GM12878 (cell line): ENCODE data around the gene BRSK2. TPM values are rescaled to one million over a fixed set of nuclear protein-coding genes. Genes with fewer than 3 reads are reported as not detected.

Source experiments
- ATAC-seq: fragments of 200-7000 bp; cut with Tn5 transposase; 3 replicates; pipeline ENCODE4 v1.9.1; 2020; ENCODE audit warnings: mild to moderate bottlenecking, moderate library complexity
- BruUV-seq: library from RNA; stranded (reverse); fragments of 400-500 nt; replicated peaks from 2 replicates; lab custom pipeline; 2021; lab: Mats Ljungman, UMichigan
- CTCF ChIA-PET: fragments of 300-600 bp; sonication (Branson Sonifier 250); formaldehyde crosslinking; extraction: SDS; loops from one replicate; lab custom pipeline; 2021; ENCODE audit warnings: inconsistent platforms; lab: Yijun Ruan, JAX
- POLR2A ChIA-PET: fragments of 350-600 bp; formaldehyde crosslinking; extraction: SDS; loops from one replicate; lab custom pipeline; 2021; ENCODE audit warnings: inconsistent platforms; lab: Charles Lee
- RAD21 ChIA-PET: fragments of 300-600 bp; sonication (Branson Sonifier 250); formaldehyde crosslinking; loops from one replicate; lab custom pipeline; 2023; ENCODE audit warnings: antibody characterized with exemption; ENCODE audit not compliant: unreplicated experiment; lab: Charles Lee
- SMC1A ChIA-PET: fragments of 300-600 bp; sonication (Branson Sonifier 250); formaldehyde crosslinking; loops from one replicate; lab custom pipeline; 2023; ENCODE audit not compliant: unreplicated experiment, uncharacterized antibody; lab: Charles Lee
- DNase-seq: peaks from one replicate; pipeline ENCODE4 v3.0.0-alpha.2; 2011; ENCODE audit warnings: low read depth, low spot score
- FAIRE-seq: peaks from 3 replicates; lab custom pipeline; 2011; peaks lifted over from hg19 to GRCh38; lab: Jason Lieb, UNC
- H2AFZ ChIP-seq: 2 replicates; pipeline ENCODE4 v1.6.0; 2011; ENCODE audit warnings: low read depth, low read length, control low read depth; ENCODE audit not compliant: control insufficient read depth
- H3K27ac ChIP-seq: 2 replicates; pipeline ENCODE4 v1.5.1; 2011; ENCODE audit warnings: control low read depth; ENCODE audit not compliant: control insufficient read depth, insufficient read depth
- H3K27me3 ChIP-seq, 2 experiments: replicated peaks in 1 of 2; 2 replicates each; pipeline versions ENCODE4 v1.6.0 to v1.6.1; 2011; ENCODE audit warnings: low read length in 1 of 2; ENCODE audit not compliant: control insufficient read depth in 2 of 2, insufficient read depth in 2 of 2
- H3K36me3 ChIP-seq, 2 experiments: 2 replicates each; pipeline ENCODE4 v1.5.1; 2011; ENCODE audit warnings: low read length in 1 of 2; ENCODE audit not compliant: control insufficient read depth in 2 of 2, insufficient read depth in 2 of 2
- H3K4me1 ChIP-seq: 2 replicates; pipeline ENCODE4 v1.6.1; 2011; ENCODE audit warnings: mild to moderate bottlenecking, low read length, moderate library complexity, mixed read lengths; ENCODE audit not compliant: control insufficient read depth, insufficient read depth
- H3K4me2 ChIP-seq: 2 replicates; pipeline ENCODE4 v1.6.0; 2011; ENCODE audit warnings: control low read depth; ENCODE audit not compliant: control insufficient read depth, insufficient read depth
- H3K4me3 ChIP-seq: fragments of 200-600 bp; sonication (generic); 2 replicates; pipeline ENCODE4 v1.5.1; 2016
- H3K79me2 ChIP-seq: 2 replicates; pipeline ENCODE4 v1.6.0; 2011; ENCODE audit warnings: low read length; ENCODE audit not compliant: control insufficient read depth, insufficient read depth
- H3K9ac ChIP-seq: 2 replicates; pipeline ENCODE4 v1.8.0; 2011; ENCODE audit warnings: low read length, control low read depth, mixed read lengths; ENCODE audit not compliant: control insufficient read depth, insufficient read depth
- H3K9me3 ChIP-seq: replicated peaks from 3 replicates; pipeline ENCODE4 v1.5.1; 2011; ENCODE audit warnings: mild to moderate bottlenecking, low read length; ENCODE audit not compliant: control insufficient read depth, insufficient read depth
- H4K20me1 ChIP-seq: 2 replicates; pipeline ENCODE4 v1.6.0; 2011; ENCODE audit not compliant: control insufficient read depth, insufficient read depth
- BCL3 ChIP-seq: IDR thresholded peaks from 2 replicates; pipeline ENCODE4 v1.6.1; 2011; ENCODE audit warnings: borderline replicate concordance, low read depth, mild to moderate bottlenecking, moderate library complexity, low read length; ENCODE audit not compliant: insufficient read depth, poor library complexity, severe bottlenecking
- CBX5 ChIP-seq: sonication (generic); IDR thresholded peaks from 2 replicates; pipeline ENCODE4 v1.6.1; 2016; ENCODE audit warnings: low read depth, moderate library complexity, mild to moderate bottlenecking, inconsistent platforms
- EGR1 ChIP-seq, 2 experiments: IDR thresholded peaks; 1 replicate in 1 of 2; 2 replicates in 1 of 2; pipeline ENCODE4 v1.6.1; 2011 to 2012; ENCODE audit warnings: low read depth in 2 of 2, low read length in 2 of 2, borderline replicate concordance in 1 of 2, mild to moderate bottlenecking in 1 of 2, moderate library complexity in 1 of 2
- FOXM1 ChIP-seq: IDR thresholded peaks from 2 replicates; pipeline ENCODE4 v1.6.1; 2012; ENCODE audit warnings: low read depth, mild to moderate bottlenecking, inconsistent platforms, low read length, moderate library complexity
- NKRF ChIP-seq: fragments of 450-650 bp; conservative IDR thresholded peaks from 2 replicates; pipeline ENCODE4 v1.6.1; 2017; ENCODE audit warnings: mild to moderate bottlenecking, moderate library complexity
- PBX3 ChIP-seq: IDR thresholded peaks from 2 replicates; pipeline ENCODE4 v1.6.1; 2011; ENCODE audit warnings: mild to moderate bottlenecking, low read depth, low read length, moderate library complexity; ENCODE audit not compliant: insufficient replicate concordance
- SMARCA5 ChIP-seq: fragments of 450-650 bp; IDR thresholded peaks from 2 replicates; pipeline ENCODE4 v1.6.1; 2017; ENCODE audit warnings: mild to moderate bottlenecking
- SUPT20H ChIP-seq: IDR thresholded peaks from 2 replicates; pipeline ENCODE4 v1.6.1; 2011; ENCODE audit warnings: low read depth, mild to moderate bottlenecking, low read length, moderate library complexity, borderline replicate concordance; ENCODE audit not compliant: control insufficient read depth
- TBL1XR1 ChIP-seq: IDR thresholded peaks from 2 replicates; pipeline ENCODE4 v1.6.1; 2012; ENCODE audit warnings: low read depth, low read length, improper control_type of control experiment
- USF2 ChIP-seq: IDR thresholded peaks from 2 replicates; pipeline ENCODE4 v1.6.1; 2011; ENCODE audit warnings: low read depth, low read length, improper control_type of control experiment, borderline replicate concordance
- WGBS: methylation state at CpG from one replicate; pipeline ENCODE4 v1.1.6; 2016; ENCODE audit warnings: low lambda C conversion rate; ENCODE audit not compliant: insufficient replicate concordance, insufficient coverage; ENCODE audit errors: missing lambda C conversion rate; 5-methylcytosine and 5-hydroxymethylcytosine counted together
- in situ Hi-C: fragments of 300-500 bp; cut with MboI; formaldehyde crosslinking; loops from 9 replicates; pipeline ENCODE4 v1.14.3; 2018; ENCODE audit warnings: mixed read lengths
- intact Hi-C: fragments of 100-400 bp; cut with micrococcal nuclease; formaldehyde crosslinking; loops from one replicate; pipeline ENCODE4 v1.14.2; 2022; ENCODE audit not compliant: unreplicated experiment
- polyA plus RNA-seq, 11 experiments: library from polyadenylated mRNA; depleted of rRNA in 4 of 11; unstranded in 6 of 11; stranded (reverse) in 5 of 11; fragments of >200 nt; fragmentation: Nextera tagmentation in 4 of 11; fragmentation: Illumina TruSeq in 1 of 11; extraction: Ambion mirVana in 4 of 11; extraction: Trizol in 1 of 11; gene quantifications; 1 replicate in 1 of 11; 2 replicates in 10 of 11; pipeline versions ENCODE4 v1.2.1 to v1.2.3, GENCODE V29; 2011 to 2016; ENCODE audit warnings: inconsistent platforms in 2 of 11, missing spikeins in 2 of 11, low read depth in 1 of 11
- total RNA-seq, 4 experiments: library from RNA; depleted of rRNA in 3 of 4; stranded (reverse); fragments of >200 nt in 3 of 4; fragmentation: Illumina TruSeq in 1 of 4; extraction: Trizol in 1 of 4; gene quantifications; 2 replicates each; pipeline versions ENCODE4 v1.2.1 to v1.2.3, GENCODE V29; 2013 to 2021

The BRSK2 gene
- total and polyA plus RNA-seq, 10 of the 15 experiments (the other 5 are each of a cell fraction or from before 2014, with no cell fraction given) = 0.13 TPM; not detected in 9

- TF ChIP-seq SMARCA5 = no peak
- no peak for TF ChIP-seq TBL1XR1
- no peak for TF ChIP-seq BCL3
- TF ChIP-seq SUPT20H = no peak
- TF ChIP-seq, all 136 proteins: peak for 0
These were observed 54.6 kb downstream of the BRSK2 start (continued) for GRCh38 chr11:1444321-1444720.

GRCh38 chr11:1444823-1445422 is 55.2 kb downstream of the BRSK2 start:
- ATAC-seq (no peak), FAIRE-seq (no peak), DNase-seq (no peak)
- no peak overlapping the region for H3K9ac ChIP-seq
- intact Hi-C loops = no loop called here
- no peaks in the 10 kb centered on the region for H3K36me3 ChIP-seq
- CTCF ChIA-PET = no interaction called here
- SMC1A ChIA-PET = no interaction called here
- no peaks in the 10 kb centered on the region for H3K79me2 ChIP-seq
- RAD21 ChIA-PET = no interaction called here
- H3K27me3 ChIP-seq = no peaks in the 10 kb centered on the region
- POLR2A ChIA-PET = interaction anchor here (0.7 kb wide), 1 partner anchor 21 kb away, joined by 9 read pairs; no protein-coding TSS in a partner anchor
- H3K4me1 ChIP-seq = no peaks in the 10 kb centered on the region
- BruUV-seq = no TSS peak
- H4K20me1 ChIP-seq = no peaks in the 10 kb centered on the region
- TF ChIP-seq NKRF (no peak), CBX5 (no peak), PBX3 (no peak), USF2 (no peak), EGR1 (IDR thresholded peaks at IDR 0.05; ENCODE audit: borderline replicate concordance in 1 of 2, low read depth in 2 of 2, low read length in 2 of 2) (no peak), FOXM1 (no peak)
- WGBS = 57% methylated on average over 32 of the region's 32 CpGs
- H3K9me3 ChIP-seq = no peaks in the 10 kb centered on the region
- H3K27ac ChIP-seq = no peak overlapping the region
- H2AFZ ChIP-seq = no peak overlapping the region
- no peak overlapping the region for H3K4me3 ChIP-seq
- in situ Hi-C loops = no loop called here
- H3K4me2 ChIP-seq = no peak overlapping the region
